CD4-positive, alpha-beta T cell treated with Interferon gamma for 1 hour (primary cell): ENCODE measurements around the gene TXNDC15.

Source experiments
- DNase-seq: peaks from one replicate; pipeline ENCODE4 v3.0.0-alpha.2; 2020

The TXNDC15 gene

GRCh38 chr5:134920848-134921575, 46.8 kb downstream of the TXNDC15 start:
- no peak for DNase-seq

DNA sequence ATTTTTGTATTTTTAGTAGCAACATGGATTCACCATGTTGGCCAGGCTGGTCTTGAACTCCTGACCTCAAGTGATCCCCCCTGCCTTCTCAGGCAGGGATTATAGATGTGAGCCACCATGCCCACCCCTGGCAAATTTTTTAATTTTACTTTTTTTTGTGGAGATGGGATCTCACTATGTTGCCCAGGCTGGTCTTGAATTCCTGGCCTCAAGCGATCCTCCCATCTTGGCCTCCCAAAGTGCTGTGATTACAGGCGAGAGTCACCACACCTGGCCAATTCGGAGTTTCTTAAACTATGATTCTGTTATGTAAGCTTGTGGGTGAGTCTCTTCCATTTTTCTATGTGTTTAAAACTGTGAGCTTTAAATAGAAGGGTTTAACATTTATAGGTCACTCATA, 58.3 kb downstream of the TXNDC15 start:
- no peak for DNase-seq

DNA sequence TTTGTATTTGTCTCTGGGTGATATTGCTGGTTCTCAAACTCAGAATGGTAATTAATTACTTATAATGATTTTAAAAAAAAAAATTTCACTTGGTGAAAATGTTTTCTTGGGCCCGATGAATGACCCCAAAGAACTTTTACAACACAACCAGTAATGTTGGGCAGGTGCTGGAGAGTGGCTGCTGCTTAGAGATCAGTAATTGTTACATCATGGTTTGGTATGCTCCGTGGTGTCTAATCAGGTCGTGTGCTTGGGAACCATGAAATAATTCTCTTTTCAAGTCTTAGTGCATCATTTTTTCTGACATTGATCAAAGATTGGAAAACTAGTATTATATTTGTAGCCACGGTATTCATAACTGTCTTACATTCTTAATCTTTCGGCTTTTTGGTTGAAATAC, 60.0 kb downstream of the TXNDC15 start:
- no peak for DNase-seq

DNA sequence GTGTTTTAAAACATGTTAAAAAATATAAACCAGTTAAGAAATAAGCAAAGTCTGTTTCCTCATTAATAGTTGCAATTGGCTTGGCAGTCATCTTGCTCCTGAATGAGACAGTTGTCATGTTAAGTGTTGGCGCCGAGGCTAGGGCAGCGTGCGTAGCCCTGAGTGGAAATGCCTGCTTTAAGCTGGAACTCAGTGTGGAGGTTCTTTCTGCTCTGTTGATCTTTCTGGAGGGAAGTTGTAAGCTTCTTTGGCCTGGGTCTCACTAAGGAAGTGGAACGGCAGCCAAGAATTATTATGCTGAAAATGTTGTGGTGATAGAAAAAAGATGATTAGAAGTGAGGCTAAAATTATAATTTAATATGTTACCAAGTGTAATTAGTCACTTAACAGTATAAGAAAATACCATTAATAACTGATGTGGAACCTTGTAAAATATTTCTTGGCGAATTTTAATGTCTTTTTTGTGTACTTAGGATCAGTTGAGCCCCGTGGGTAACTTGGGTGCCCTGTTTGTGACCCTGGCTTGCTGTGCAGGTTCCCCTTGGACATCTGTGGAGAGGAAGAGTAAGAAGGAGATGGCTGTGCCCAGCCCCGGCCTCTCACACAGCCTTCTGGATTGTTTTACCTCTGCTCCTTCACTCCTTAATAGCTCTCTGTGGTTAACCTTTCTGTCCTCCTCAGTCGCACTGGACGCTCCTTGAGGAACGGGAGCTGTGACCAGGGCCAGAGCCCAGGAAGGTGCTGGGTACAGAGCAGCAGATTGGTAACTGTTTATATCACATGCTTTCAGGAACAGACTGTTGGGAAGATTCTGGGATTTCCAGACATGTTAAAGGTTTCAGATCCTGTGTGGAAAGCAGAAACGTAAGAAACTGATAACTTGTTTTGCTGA, 61.8 kb downstream of the TXNDC15 start:
- DNase-seq = no peak

GRCh38 chr5:134937526-134937925, 63.4 kb downstream of the TXNDC15 start:
- DNase-seq = no peak

DNA sequence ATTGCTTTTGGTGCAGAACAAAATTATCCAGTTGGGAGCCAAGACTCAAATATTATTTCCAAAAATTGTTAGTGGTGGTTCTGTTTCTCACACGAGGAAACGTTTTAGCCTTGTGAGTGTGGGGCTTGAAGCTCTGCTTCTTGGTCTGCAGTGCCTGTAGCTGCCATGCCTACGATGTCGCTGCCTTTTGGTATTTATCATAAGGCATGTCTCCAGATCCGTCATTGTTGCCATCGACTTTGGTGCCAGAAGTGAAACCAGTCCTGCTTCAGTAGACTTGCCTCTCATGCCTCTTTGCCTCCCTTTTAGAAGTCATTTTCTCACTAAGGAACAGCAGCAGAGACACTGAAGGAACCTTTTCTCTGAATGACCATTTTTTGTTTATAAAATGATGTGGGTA, 63.9 kb downstream of the TXNDC15 start:
- no peak for DNase-seq

- no peak for DNase-seq
Observed at GRCh38 chr5:134939500-134939899, 65.3 kb downstream of the TXNDC15 start.

- no peak for DNase-seq
Observed at GRCh38 chr5:134943547-134943946, 69.4 kb downstream of the TXNDC15 start.

DNA sequence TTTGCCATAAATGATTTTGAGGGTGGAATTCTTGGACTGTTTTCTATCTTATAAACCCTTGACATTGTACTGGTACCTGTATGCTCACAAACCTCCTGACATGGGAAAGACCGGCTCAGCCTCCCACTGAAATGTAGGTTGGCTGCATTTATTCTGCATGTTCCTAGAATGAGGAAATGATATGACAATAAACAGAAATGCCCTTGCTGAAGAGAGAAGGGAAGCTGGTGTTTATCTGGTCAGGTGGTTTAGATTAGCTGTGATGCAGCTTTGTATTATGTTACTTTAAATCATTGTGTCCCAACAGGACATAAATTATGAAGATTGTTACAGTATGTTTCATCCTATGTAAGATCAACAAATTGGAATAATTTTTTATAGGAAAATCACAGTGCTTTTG, 70.5 kb downstream of the TXNDC15 start:
- no peak for DNase-seq

GRCh38 chr5:134945041-134945440, 70.9 kb downstream of the TXNDC15 start:
- no peak for DNase-seq

- no peak for DNase-seq
Observed at GRCh38 chr5:134948911-134949310, 74.7 kb downstream of the TXNDC15 start.

DNA sequence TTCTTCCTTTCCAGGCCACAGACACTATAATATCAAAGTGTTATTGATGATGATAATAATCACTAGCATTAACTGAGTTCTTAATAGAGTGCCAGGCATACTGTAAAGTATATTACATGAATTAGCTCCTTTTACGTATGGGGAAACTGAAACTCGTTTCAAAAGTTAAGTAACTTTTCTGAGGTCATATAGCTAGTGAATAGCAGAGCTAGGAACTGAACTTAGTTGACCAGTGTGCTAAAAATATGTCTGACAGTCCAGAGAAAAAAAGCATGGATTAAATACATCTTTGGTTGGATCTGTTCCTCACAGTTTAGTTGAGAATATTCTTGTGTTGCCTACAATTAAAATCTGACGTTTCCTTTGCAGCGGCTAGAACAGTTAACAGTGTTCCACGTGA, 75.1 kb downstream of the TXNDC15 start:
- DNase-seq = no peak
